Vagina (tissue), 2 donors: ENCODE results near the gene TNFSF13B.
A peak's percentile ranks its signal among the peaks of the same experiment; 100 is the strongest.

Experiments
- POLR2A ChIP-seq, 2 donors: fragments of 450-650 bp; IDR thresholded peaks; one replicate each; pipeline ENCODE4 v1.6.1; 2017; ENCODE audit warnings: antibody characterized with exemption in 2 of 2, mild to moderate bottlenecking in 2 of 2, moderate library complexity in 2 of 2
- POLR2AphosphoS5 ChIP-seq, 2 donors: sonication (generic); formaldehyde crosslinking; IDR thresholded peaks; one replicate each; pipeline ENCODE4 v1.9.0; 2017; ENCODE audit warnings: antibody characterized with exemption in 2 of 2, mild to moderate bottlenecking in 2 of 2, low read depth in 1 of 2; ENCODE audit not compliant: insufficient read depth in 1 of 2
- TF ChIP-seq, protein P1 (sequence below), 3 experiments: fragments of 450-650 bp in 2 of 3; fragments of 200-600 bp in 1 of 3; sonication (generic) in 1 of 3; IDR thresholded peaks; one replicate each; pipeline ENCODE4 v1.5.1; 2017 to 2019; ENCODE audit warnings: antibody characterized with exemption in 3 of 3, mild to moderate bottlenecking in 2 of 3, moderate library complexity in 2 of 3

DNA sequence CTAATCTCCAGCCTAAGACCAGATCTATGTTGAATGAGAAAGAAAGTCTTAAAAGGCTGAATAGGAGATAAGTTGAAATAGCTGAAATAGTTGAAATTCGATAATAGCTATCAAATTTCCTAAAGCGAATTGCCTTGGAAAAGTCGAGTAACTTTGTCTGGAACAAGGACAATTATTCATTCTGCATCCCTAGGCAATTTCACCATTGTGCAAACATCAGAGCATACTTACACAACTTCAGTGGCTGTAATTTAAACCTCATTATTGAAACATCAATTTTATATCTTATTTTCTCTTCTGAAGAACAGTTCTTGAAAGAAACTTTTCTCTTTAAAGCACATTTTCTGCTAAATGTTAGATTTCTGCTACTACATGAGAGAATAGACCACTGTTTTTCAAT, 13.6 kb downstream of the TNFSF13B start:
- TF ChIP-seq POLR2A (IDR thresholded peaks at IDR 0.05): no peak
- TF ChIP-seq, protein P1, sequence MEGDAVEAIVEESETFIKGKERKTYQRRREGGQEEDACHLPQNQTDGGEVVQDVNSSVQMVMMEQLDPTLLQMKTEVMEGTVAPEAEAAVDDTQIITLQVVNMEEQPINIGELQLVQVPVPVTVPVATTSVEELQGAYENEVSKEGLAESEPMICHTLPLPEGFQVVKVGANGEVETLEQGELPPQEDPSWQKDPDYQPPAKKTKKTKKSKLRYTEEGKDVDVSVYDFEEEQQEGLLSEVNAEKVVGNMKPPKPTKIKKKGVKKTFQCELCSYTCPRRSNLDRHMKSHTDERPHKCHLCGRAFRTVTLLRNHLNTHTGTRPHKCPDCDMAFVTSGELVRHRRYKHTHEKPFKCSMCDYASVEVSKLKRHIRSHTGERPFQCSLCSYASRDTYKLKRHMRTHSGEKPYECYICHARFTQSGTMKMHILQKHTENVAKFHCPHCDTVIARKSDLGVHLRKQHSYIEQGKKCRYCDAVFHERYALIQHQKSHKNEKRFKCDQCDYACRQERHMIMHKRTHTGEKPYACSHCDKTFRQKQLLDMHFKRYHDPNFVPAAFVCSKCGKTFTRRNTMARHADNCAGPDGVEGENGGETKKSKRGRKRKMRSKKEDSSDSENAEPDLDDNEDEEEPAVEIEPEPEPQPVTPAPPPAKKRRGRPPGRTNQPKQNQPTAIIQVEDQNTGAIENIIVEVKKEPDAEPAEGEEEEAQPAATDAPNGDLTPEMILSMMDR (IDR thresholded peaks at IDR 0.05): no peak
- TF ChIP-seq POLR2AphosphoS5 (IDR thresholded peaks at IDR 0.05; ENCODE audit: insufficient read depth in 1 of 2, low read depth in 1 of 2): peak in 1 of 2 donors; percentile 29
